GM12891 (cell line): ENCODE results near the gene METAP1D.

Experiments
- POLR2A ChIP-seq: IDR thresholded peaks from 2 replicates; pipeline ENCODE4 v1.6.1; 2011; ENCODE audit warnings: low read depth, low read length, control low read depth
- POLR2AphosphoS5 ChIP-seq: IDR thresholded peaks from 2 replicates; pipeline ENCODE4 v1.6.1; 2011; ENCODE audit warnings: low read depth, low read length, control low read depth
- SPI1 ChIP-seq: IDR thresholded peaks from 2 replicates; pipeline ENCODE4 v1.6.1; 2011; ENCODE audit warnings: low read depth, low read length, control low read depth
- TAF1 ChIP-seq: IDR thresholded peaks from 2 replicates; pipeline ENCODE4 v1.6.1; 2011; ENCODE audit warnings: low read depth, low read length, control low read depth

- TF ChIP-seq POLR2A: no peak
- TF ChIP-seq TAF1: no peak
- TF ChIP-seq POLR2AphosphoS5: no peak
- TF ChIP-seq SPI1: no peak
Measured at GRCh38 chr2:172031536-172031935, 31.8 kb downstream of the METAP1D start.
